Suprapubic skin (tissue), 3 donors: ENCODE data around the gene SLC35A4.

Source experiments
- CTCF ChIP-seq, 2 donors: fragments of 200-600 bp in 1 of 2; fragments of 450-650 bp in 1 of 2; sonication (generic) in 1 of 2; IDR thresholded peaks; one replicate each; pipeline ENCODE4 v1.5.1; 2016 to 2019; ENCODE audit warnings: antibody characterized with exemption in 2 of 2, mild to moderate bottlenecking in 1 of 2, moderate library complexity in 1 of 2
- EP300 ChIP-seq: sonication (generic); formaldehyde crosslinking; IDR thresholded peaks from one replicate; pipeline ENCODE4 v1.6.1; 2017; ENCODE audit warnings: antibody characterized with exemption
- POLR2A ChIP-seq, 2 donors: fragments of 450-650 bp; IDR thresholded peaks; one replicate each; pipeline ENCODE4 v1.6.1; 2017; ENCODE audit warnings: antibody characterized with exemption in 2 of 2, mild to moderate bottlenecking in 2 of 2, moderate library complexity in 2 of 2

DNA sequence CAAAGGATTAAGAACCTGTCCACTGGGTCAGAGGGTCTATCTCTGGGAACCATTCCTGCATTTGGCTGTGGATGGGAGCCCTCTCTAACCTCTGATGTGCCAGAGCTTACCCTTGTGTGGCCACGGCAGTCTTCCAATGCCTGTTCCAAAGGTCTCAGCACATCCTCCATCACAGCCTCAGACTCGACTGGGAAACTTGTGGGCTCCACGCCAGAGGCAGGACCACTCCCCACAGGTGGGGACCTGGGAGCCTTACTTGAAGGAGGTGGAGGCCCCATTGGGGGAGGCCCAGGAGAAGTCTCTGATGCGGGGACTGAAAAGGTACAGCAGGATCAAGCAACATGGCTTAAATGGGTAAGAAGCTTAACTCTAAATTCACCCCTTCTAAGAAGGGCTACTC is 12.8 kb upstream of the SLC35A4 start:
- TF ChIP-seq CTCF (IDR thresholded peaks at IDR 0.05) = no peak
- no peak for TF ChIP-seq POLR2A (IDR thresholded peaks at IDR 0.05)
- TF ChIP-seq EP300 = no peak
